GM21360 (cell line): ENCODE data around the gene SLC12A1.

ENCODE experiments used
- ATAC-seq: cut with Tn5 transposase; IDR thresholded peaks from one replicate; pipeline ENCODE4 v1.9.1; 2021; ENCODE audit warnings: mild to moderate bottlenecking, moderate library complexity; ENCODE audit not compliant: unreplicated experiment

SLC12A1 gene

GRCh38 chr15:48345516-48345915 is 139.4 kb downstream of the SLC12A1 start:
- no peak for ATAC-seq

- no peak for ATAC-seq
Observed at GRCh38 chr15:48352474-48353072, 146.5 kb downstream of the SLC12A1 start.
